Endodermal cell (in vitro differentiated cells): ENCODE results near the gene LMAN1L. TPM values are rescaled to one million over a fixed set of nuclear protein-coding genes. Genes with fewer than 3 reads are reported as not detected.

Experiments used
- DNase-seq: peaks from one replicate; pipeline ENCODE4 v3.0.0-alpha.2; 2017
- H3K27ac ChIP-seq: 2 replicates; pipeline ENCODE4 v1.5.1; 2013; ENCODE audit warnings: mild to moderate bottlenecking, low read depth, low read length, moderate library complexity
- H3K27me3 ChIP-seq: 2 replicates; pipeline ENCODE4 v1.6.1; 2013; ENCODE audit warnings: mild to moderate bottlenecking, low read length, moderate library complexity; ENCODE audit not compliant: insufficient read depth, control insufficient read depth, poor library complexity, severe bottlenecking
- H3K36me3 ChIP-seq: 2 replicates; pipeline ENCODE4 v1.7.0; 2013; ENCODE audit warnings: mild to moderate bottlenecking, low read length, moderate library complexity; ENCODE audit not compliant: control insufficient read depth, insufficient read depth
- H3K4me1 ChIP-seq: one replicate; pipeline ENCODE4 v1.7.0; 2013; ENCODE audit warnings: low read length; ENCODE audit not compliant: control insufficient read depth, insufficient read depth
- H3K4me3 ChIP-seq: 2 replicates; pipeline ENCODE4 v1.5.1; 2013; ENCODE audit warnings: mild to moderate bottlenecking, low read length, moderate library complexity
- H3K9ac ChIP-seq: 2 replicates; pipeline ENCODE4 v1.6.1; 2013; ENCODE audit warnings: mild to moderate bottlenecking, low read length, moderate library complexity; ENCODE audit not compliant: poor library complexity, severe bottlenecking; ENCODE audit errors: extremely low read depth
- H3K9me3 ChIP-seq: 2 replicates; pipeline ENCODE4 v1.6.1; 2013; ENCODE audit warnings: mild to moderate bottlenecking, low read length, moderate library complexity; ENCODE audit not compliant: control insufficient read depth
- H3K27ac Mint-ChIP-seq: 2 replicates; pipeline ENCODE4 v1.8.0; 2020; ENCODE audit warnings: mixed read lengths
- H3K27me3 Mint-ChIP-seq: 2 replicates; pipeline ENCODE4 v1.8.0; 2021; ENCODE audit warnings: mild to moderate bottlenecking, mixed read lengths; ENCODE audit not compliant: insufficient read depth
- H3K36me3 Mint-ChIP-seq: 2 replicates; pipeline ENCODE4 v1.8.0; 2020; ENCODE audit warnings: low read depth, mixed read lengths
- H3K4me1 Mint-ChIP-seq: 2 replicates; pipeline ENCODE4 v1.8.0; 2020; ENCODE audit warnings: mixed read lengths
- H3K4me3 Mint-ChIP-seq: 2 replicates; pipeline ENCODE4 v1.8.0; 2020; ENCODE audit warnings: mild to moderate bottlenecking, moderate library complexity, mixed read lengths
- H3K9me3 Mint-ChIP-seq: 2 replicates; pipeline ENCODE4 v1.8.0; 2020; ENCODE audit warnings: mild to moderate bottlenecking, mixed read lengths
- WGBS, 2 experiments: methylation state at CpG; one replicate each; pipeline versions ENCODE4 v1.1.5 to v1.1.7; 2013; ENCODE audit warnings: missing lambda C conversion rate in 2 of 2, mixed read lengths in 1 of 2; ENCODE audit not compliant: insufficient coverage in 1 of 2, insufficient read length in 1 of 2; 5-methylcytosine and 5-hydroxymethylcytosine counted together
- total RNA-seq, 2 donors: library from RNA; stranded (reverse); fragmentation: NEBNext Ultra II Directional in 1 of 2; extraction: Animal tissue kit (Norgen Biotek cat#: 25700) in 1 of 2; gene quantifications; 2 replicates in 1 of 2; 3 replicates in 1 of 2; pipeline ENCODE4 v1.2.1, GENCODE V29; 2021
- TF ChIP-seq, protein P1 (sequence below): fragments of 200-600 bp; sonication (generic); conservative IDR thresholded peaks from 2 replicates; pipeline ENCODE4 v1.5.0; 2021; ENCODE audit warnings: antibody characterized with exemption, mild to moderate bottlenecking

The LMAN1L gene
- total RNA-seq, 2 donors from 2014 or later: not detected

- Histone ChIP-seq H3K27me3 (no peaks in the 10 kb centered on the region), H3K4me1 (no peaks in the 10 kb centered on the region), H3K4me3 (no peak overlapping the region), H3K9ac (no peak overlapping the region), H3K27ac (no peak overlapping the region), H3K36me3 (peaks cover 17% of the 10 kb centered on the region), H3K9me3 (no peaks in the 10 kb centered on the region)
- TF ChIP-seq, protein P1, sequence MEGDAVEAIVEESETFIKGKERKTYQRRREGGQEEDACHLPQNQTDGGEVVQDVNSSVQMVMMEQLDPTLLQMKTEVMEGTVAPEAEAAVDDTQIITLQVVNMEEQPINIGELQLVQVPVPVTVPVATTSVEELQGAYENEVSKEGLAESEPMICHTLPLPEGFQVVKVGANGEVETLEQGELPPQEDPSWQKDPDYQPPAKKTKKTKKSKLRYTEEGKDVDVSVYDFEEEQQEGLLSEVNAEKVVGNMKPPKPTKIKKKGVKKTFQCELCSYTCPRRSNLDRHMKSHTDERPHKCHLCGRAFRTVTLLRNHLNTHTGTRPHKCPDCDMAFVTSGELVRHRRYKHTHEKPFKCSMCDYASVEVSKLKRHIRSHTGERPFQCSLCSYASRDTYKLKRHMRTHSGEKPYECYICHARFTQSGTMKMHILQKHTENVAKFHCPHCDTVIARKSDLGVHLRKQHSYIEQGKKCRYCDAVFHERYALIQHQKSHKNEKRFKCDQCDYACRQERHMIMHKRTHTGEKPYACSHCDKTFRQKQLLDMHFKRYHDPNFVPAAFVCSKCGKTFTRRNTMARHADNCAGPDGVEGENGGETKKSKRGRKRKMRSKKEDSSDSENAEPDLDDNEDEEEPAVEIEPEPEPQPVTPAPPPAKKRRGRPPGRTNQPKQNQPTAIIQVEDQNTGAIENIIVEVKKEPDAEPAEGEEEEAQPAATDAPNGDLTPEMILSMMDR: no peak
- WGBS, 2 experiments: 87 to 88% methylated on average over 5 of the region's 5 CpGs
- Mint-ChIP-seq H3K27ac (no peak overlapping the region), H3K36me3 (peaks cover 19% of the 10 kb centered on the region), H3K4me1 (peaks cover 4% of the 10 kb centered on the region), H3K9me3 (no peaks in the 10 kb centered on the region), H3K27me3 (no peaks in the 10 kb centered on the region), H3K4me3 (no peak overlapping the region)
- DNase-seq: no peak
Observed at GRCh38 chr15:74807282-74807681, 5.4 kb upstream of the LMAN1L start.

DNA sequence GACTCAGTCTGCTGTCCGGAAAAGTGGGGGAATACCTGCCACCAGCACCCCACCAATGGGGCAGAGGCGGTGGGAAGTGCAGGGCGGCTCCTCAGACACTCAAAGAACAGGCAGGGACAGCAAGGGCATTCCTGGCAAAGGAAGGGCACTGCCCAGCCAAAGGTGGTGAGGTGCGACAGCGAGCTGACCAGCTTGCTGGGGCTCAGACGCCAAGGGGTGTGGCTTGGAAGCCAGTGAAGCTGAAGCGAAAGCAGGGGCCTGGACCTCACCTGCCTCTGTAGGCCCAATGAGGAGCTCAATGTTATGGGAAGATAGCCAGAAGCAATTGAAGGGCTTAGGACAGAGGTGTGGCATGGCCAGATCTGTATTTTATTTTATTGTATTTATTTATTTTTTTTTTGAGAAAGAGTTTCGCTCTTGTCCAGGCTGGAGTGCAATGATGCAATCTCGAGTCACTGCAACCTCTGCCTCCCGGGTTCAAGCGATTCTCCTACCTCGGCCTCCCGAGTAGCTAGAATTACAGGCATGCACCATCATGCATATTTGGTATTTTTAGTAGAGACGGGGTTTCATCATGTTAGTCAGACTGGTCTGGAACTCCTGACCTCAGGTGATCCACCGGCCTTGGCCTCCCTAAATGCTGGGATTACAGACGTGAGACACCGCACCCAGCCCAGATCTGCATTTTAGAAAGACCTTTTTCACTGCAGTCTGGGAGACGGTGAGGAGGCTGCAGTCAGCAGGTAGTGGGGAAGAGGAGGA, 4.4 kb upstream of the LMAN1L start:
- no peak for DNase-seq
- Mint-ChIP-seq H3K9me3 (no peaks in the 10 kb centered on the region), H3K27ac (no peak overlapping the region), H3K27me3 (no peaks in the 10 kb centered on the region), H3K4me3 (no peak overlapping the region), H3K36me3 (peaks cover 11% of the 10 kb centered on the region), H3K4me1 (peaks cover 4% of the 10 kb centered on the region)
- 93 to 95% methylated on average over 18 of the region's 18 CpGs for WGBS, 2 experiments
- H3K9me3 ChIP-seq: no peaks in the 10 kb centered on the region
- TF ChIP-seq, protein P1: no peak
- H3K27ac ChIP-seq: no peak overlapping the region
- H3K4me3 ChIP-seq: no peak overlapping the region
- H3K9ac ChIP-seq: no peak overlapping the region
- no peaks in the 10 kb centered on the region for H3K27me3 ChIP-seq
- peaks cover 11% of the 10 kb centered on the region for H3K36me3 ChIP-seq
- no peaks in the 10 kb centered on the region for H3K4me1 ChIP-seq

GRCh38 chr15:74808840-74809229, 3.8 kb upstream of the LMAN1L start:
- DNase-seq: peak; percentile 81
- H3K4me3 ChIP-seq: no peak overlapping the region
- peaks cover 4% of the 10 kb centered on the region for H3K4me1 Mint-ChIP-seq

More at GRCh38 chr15:74808840-74809229, 3.8 kb upstream of the LMAN1L start:
- no peaks in the 10 kb centered on the region for H3K4me1 ChIP-seq
- Mint-ChIP-seq H3K27ac (peak overlapping the region; percentile 72), H3K4me3 (no peak overlapping the region), H3K27me3 (no peaks in the 10 kb centered on the region), H3K36me3 (peaks cover 9% of the 10 kb centered on the region), H3K9me3 (no peaks in the 10 kb centered on the region)
- TF ChIP-seq, protein P1: peak; percentile 70
- H3K9ac ChIP-seq: no peak overlapping the region
- 73 to 91% methylated on average over 1 to 4 of the region's 4 CpGs for WGBS, 2 experiments
- no peaks in the 10 kb centered on the region for H3K9me3 ChIP-seq
- no peak overlapping the region for H3K27ac ChIP-seq
- H3K36me3 ChIP-seq: peaks cover 5% of the 10 kb centered on the region
- no peaks in the 10 kb centered on the region for H3K27me3 ChIP-seq
